GM21526 (cell line): ENCODE results near the gene CDK19.
"Not testable (repeated sequence)": the region's sequence is repeated elsewhere in the genome, so short reads cannot be mapped to it uniquely, and the experiment has no call there.

Experiments used
- ATAC-seq: cut with Tn5 transposase; IDR thresholded peaks from one replicate; pipeline ENCODE4 v1.9.1; 2021; ENCODE audit warnings: moderate library complexity; ENCODE audit not compliant: unreplicated experiment, low FRiP score

CDK19 gene

GRCh38 chr6:110635096-110635495 lies 180.2 kb downstream of the CDK19 start:
- no peak for ATAC-seq

GRCh38 chr6:110633731-110634213 lies 181.5 kb downstream of the CDK19 start:
- no peak for ATAC-seq

DNA sequence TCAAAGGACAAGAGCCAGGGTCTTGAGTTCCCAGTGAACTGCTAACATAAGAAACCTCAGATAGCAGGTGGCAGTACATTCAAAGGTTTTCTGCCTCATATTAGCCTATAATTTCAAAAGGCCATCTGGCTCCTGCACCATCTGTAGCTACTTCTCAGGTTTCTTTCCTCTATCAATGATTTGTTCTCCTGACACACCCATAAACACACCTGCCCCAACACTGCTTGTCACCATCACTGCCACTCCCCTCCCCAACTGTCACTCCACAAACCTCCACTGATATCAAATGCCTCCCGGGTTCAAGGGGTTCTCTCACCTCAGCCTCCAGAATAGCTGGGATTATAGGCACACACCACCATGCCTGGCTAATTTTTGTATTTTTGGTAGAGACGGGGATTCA lies 186.1 kb downstream of the CDK19 start:
- no peak for ATAC-seq

- no peak for ATAC-seq
These were observed 186.9 kb downstream of the CDK19 start for GRCh38 chr6:110628330-110628729.

DNA sequence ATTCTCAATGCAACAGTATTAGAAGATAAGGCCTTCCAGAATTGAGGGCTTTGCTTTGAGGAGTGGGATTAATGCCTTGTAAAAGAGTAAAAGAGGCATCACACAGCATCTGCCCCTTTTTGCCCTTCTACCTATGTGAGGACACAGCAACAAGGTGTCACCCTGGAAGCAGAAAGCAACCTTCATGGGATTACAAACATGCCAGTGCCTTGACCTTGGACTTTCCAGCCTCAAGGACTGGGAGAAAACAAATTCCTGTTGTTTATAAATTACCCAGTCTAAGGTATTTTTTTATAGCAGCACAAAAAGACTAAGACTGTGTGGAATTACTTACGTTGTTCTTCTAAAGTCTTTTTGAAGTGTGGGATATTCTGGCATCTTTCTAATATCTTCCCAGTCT lies 188.8 kb downstream of the CDK19 start:
- ATAC-seq = no peak

DNA sequence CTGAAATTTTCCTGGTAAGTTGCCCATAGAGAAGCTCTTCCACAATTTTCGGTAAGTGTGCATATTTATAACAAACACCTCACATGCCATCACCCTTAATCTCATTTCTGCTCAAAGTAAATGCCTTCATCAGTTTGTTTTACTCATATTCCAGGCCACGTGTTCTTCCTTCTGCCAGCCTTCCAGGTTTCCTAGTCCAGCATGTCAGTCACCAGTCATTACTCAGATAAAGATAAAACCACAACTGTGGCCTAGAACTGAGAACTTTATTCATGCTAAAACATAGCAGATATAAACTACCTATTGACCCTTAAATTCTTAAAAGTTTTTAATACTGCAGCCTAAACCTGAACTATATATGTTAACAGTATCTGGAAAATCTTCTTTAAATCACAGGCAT lies 189.4 kb downstream of the CDK19 start:
- ATAC-seq = no peak

GRCh38 chr6:110622912-110623578 lies 192.2 kb downstream of the CDK19 start:
- ATAC-seq = no peak

GRCh38 chr6:110621061-110621460 lies 194.2 kb downstream of the CDK19 start:
- no peak for ATAC-seq

DNA sequence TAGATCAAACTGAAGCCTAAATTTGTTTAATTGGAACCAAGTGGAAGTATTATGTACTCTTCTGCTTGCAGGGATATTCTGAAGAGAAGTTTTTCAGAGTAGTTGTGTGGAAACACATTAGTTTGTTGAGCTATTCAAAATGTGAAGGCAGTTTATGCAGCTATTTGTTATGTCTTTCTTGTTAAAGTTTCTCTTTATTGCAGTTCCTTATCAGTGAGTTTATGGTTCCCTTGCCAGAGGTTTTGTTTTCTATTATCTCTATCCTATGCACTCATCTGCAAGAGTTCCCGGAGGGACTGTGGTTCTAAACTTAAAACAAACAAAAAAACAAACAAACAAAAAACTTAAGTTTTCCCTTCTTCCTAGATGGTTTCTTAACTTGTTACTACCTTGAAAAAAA lies 195.2 kb downstream of the CDK19 start:
- no peak for ATAC-seq

- ATAC-seq = no peak
These were observed 195.9 kb downstream of the CDK19 start for GRCh38 chr6:110619275-110619908.

GRCh38 chr6:110618591-110619267 lies 196.5 kb downstream of the CDK19 start:
- no peak for ATAC-seq

GRCh38 chr6:110617057-110617456 lies 198.2 kb downstream of the CDK19 start:
- no peak for ATAC-seq

- no peak for ATAC-seq
These were observed 199.5 kb downstream of the CDK19 start for GRCh38 chr6:110615722-110616121.

GRCh38 chr6:110614586-110614985 lies 200.7 kb downstream of the CDK19 start:
- no peak for ATAC-seq

- ATAC-seq = no peak
These were observed 201.2 kb downstream of the CDK19 start for GRCh38 chr6:110614106-110614505.

DNA sequence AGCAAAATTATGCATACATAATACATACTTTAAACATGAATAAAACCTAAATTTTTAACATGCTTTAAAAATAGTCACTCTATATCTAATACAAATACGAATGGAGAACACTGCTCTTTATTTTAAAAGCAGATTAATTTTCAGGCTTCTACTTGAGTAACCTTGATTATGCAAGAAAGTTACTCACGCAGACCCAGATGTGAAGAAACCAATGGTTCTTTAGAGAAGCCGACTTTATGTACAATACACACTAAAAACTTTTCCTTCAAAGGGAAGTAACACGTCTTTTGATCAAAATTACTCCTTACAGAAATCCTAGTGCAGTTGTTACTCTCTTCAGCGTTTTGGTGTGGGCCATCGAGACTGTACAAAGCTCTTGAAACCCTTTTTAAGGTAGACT lies 201.9 kb downstream of the CDK19 start:
- ATAC-seq = no peak

GRCh38 chr6:110612298-110612697 lies 203.0 kb downstream of the CDK19 start:
- ATAC-seq = no peak

DNA sequence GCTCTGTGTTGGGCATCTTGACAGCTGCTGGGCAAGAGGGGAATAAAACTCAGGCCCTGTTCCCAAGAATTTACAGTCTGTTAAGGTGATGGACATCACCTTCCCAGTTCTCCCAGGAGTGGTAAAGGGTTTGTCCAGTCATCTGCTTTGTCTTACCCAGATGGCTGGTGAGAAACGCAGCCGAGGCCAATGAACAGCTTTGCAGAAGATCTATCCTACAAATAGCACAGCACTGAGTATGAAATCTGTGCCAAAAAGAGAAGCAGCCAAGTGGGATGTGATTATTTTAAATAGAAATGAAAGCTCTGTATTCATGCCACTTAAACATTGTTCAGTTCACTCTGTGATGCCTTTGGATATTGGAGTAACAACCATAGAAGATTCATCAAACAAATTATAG lies 206.2 kb downstream of the CDK19 start:
- no peak for ATAC-seq

- no peak for ATAC-seq
These were observed 207.1 kb downstream of the CDK19 start for GRCh38 chr6:110608151-110608550.

- ATAC-seq = no peak
These were observed 209.1 kb downstream of the CDK19 start for GRCh38 chr6:110606151-110606550.

GRCh38 chr6:110600640-110601039 lies 214.6 kb downstream of the CDK19 start:
- ATAC-seq = not testable (repeated sequence)

DNA sequence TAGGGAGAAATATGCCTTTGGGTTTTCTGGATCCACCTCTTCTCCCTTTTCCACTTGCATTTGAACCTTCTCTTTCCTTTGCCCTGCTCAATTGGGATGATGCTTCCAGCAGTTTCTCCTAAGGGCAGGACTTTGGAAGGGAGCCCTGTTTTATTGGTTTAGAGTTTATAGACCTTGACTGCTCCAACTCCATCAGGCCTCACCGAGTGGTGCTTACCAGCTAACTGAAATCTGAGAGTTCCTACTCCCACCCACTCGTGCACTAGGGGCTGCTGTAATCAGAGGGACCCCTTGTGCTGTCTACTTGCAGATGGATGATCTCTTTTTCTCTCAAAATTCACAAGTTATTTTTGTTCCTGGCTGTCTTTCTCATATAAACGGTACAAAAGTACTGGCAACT lies 217.5 kb downstream of the CDK19 start:
- no peak for ATAC-seq
